HG03354 (cell line): ENCODE results near the gene CXXC4.
A peak's percentile ranks its signal among the peaks of the same experiment; 100 is the strongest.

Experiments
- ATAC-seq: cut with Tn5 transposase; IDR thresholded peaks from one replicate; pipeline ENCODE4 v1.9.1; 2021; ENCODE audit warnings: mild to moderate bottlenecking; ENCODE audit not compliant: unreplicated experiment, poor library complexity, severe bottlenecking

Gene CXXC4

DNA sequence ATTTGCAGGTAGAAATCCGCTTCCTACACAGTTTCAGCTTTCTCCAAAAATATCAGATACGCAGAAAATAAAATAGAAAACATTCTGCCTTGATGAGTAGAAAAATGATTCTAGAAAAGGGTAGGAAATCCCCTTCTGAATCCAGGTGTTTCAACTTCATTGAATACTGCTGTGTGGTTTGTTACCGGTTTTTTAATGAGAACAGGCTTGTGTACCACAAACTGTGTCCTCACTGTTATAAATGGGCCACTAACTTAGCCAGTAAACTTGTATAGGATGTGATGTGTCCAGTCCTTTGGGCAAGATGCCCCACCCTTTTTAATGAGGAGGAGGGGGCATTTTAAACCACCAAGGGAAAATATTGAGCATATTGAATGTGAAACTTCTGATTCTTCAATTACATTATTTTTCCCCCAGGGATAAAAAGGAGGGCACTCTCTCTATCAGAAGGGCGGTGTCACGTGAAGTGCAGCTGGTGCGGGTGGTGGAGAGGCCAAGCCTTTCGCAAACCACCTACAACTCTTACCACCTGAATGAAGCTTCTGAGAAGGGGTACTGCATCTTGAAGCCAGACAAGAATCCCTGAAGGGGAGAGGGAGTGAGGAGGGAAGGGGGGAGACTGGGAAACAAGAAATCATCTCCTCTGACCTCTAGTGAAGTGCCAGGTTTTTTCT lies 4.5 kb downstream of the CXXC4 start:
- peak; percentile 47 for ATAC-seq

GRCh38 chr4:104489731-104490095 lies 5.0 kb downstream of the CXXC4 start:
- peak; percentile 31 for ATAC-seq

GRCh38 chr4:104488151-104488550 lies 6.5 kb downstream of the CXXC4 start:
- no peak for ATAC-seq

GRCh38 chr4:104486716-104487504 lies 7.8 kb downstream of the CXXC4 start:
- ATAC-seq = no peak

DNA sequence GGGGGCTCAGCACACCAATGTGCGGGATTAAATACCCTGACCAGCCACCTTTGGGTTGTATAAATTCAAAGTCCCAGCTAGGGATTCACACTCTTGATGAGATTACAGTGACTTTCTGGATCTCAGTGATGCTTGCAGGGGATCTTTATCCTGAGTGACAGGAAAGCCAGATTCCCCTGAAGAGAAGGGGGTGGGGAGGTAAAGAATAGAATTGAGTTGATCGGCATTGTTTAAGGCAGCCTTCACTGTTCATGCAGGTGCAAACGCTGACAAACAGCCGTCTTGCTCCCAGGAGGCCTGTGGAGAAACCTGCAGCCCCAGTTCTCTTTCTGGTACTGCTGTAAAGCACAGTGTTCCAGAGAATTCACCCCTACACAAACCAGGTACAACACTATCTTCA lies 19.0 kb downstream of the CXXC4 start:
- ATAC-seq = no peak

- no peak for ATAC-seq
These were observed 21.9 kb downstream of the CXXC4 start for GRCh38 chr4:104472766-104473165.

DNA sequence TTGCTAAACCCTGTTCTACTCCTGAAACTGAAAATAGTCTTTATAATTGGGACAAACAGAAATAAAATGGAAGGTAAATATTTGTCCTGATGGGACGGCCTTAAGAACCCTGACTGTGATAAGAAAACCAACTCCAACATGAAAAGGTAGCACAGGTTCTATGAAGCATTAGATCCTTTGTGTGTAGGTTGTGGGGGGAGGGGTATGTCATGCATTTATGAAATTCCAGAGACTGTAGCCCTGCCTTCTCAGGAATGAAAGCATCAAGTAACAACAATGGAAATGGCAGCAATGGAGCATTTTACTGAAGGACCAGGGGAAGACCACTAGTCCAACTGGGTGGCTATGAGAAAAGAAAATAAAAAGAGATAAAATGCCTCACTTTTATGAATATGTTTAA lies 23.9 kb downstream of the CXXC4 start:
- ATAC-seq = no peak

DNA sequence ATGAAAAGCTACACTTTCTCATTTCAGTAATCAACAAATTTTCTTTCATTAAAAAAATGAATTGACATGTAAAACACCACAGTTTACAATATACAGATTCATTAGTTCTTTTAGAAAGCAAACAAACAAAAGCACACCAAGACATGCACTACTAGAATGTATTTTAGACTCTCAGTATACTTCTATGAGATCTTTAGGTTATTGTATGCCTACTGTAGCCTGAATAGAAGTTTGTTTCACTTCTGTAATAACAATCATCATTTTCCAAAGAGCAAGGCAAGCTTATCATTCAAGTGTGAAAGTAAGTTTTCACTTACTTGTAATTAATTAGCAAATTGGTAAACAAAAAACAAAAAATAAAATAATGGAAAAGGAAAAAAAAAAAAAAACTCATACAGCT lies 24.9 kb downstream of the CXXC4 start:
- no peak for ATAC-seq

- ATAC-seq = no peak
These were observed 29.1 kb downstream of the CXXC4 start for GRCh38 chr4:104465619-104466018.

DNA sequence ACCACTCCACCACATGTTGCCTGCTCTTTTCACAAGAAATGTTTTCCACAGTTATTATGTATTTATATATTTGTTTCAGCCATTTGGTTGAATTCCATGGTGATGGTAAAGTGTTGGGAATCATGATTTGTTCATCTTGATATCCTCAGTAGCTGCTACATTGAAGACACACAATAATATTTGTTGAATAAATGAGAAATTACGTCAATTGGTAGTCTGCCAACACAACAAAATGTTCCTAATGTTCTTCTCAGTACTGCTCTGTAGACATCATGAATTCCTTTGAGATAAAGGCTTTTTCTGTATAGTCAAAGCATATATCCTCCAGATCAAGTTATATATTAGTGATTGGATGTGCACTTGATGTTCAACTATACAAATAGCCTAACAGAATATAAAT lies 29.5 kb downstream of the CXXC4 start:
- no peak for ATAC-seq

DNA sequence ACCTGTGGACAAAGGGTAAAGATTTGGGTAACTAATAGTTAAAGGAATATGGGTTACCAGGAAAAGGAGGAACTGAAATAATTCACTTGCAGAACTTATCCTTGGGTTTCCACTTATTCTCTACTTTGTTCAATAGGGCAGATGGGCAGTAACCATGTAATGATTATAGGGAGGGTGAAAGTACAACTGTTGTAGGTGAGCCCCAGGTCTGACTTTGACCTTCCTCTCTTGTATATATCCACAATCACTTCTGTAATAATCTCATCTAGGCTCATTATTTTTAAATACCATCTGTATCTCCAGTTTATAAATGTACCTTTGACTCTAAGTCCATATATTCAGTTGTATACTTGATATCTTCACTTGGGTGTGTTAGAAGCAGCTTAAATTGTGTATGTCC lies 32.1 kb downstream of the CXXC4 start:
- ATAC-seq = no peak

DNA sequence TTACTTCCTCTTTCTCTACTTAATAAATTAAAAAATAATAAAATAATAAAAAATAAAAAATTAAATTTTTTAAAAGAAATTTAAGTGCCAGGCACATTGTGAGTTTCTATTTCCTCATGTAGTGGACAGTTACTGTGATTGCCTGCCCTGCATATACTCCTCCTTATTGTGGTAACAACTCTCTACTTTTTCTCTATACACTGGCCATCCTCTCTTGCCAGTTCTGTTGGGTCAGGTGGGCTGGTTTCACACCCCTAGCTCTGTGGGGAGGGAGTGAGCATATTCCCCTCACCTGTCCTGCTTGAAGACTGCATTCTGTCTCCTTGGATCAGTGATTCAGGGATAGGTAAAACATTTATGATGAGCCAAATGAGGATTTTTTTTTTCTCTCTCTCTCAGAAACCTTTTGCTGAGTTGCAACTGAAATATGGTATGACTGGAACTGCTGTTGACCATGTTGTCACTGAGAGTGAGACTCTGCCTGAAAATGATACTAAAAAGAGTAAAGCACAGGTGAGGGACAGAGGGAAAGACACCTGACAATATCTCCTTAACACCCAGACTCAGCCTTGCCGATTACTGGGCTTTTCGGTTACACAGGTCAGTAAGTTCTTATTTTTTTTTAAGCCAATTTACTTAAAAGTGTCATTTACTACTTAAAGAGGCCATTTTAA lies 37.2 kb downstream of the CXXC4 start:
- ATAC-seq = peak; percentile 85

- peak; percentile 76 for ATAC-seq
These were observed 43.1 kb downstream of the CXXC4 start for GRCh38 chr4:104451573-104451972.

- ATAC-seq = no peak
These were observed 45.2 kb downstream of the CXXC4 start for GRCh38 chr4:104449537-104449936.

DNA sequence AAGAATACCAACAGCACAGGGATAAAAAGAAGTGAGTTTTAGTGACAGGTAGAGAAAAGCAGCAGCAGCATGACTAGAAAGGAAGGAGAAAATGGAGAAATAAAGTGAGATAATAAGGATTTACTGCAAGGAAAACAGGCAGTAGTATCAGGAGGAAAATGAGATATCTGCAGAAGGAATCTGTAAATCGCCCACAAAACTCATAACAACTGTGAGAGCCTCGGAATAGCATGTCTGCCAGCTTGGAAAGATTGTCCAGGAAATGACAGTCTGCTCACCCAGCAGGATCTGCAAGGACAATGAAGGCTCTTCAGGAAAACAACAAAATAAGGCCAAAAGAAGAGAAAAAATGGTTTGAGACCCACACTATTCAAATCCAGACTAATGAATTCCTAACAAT lies 47.4 kb downstream of the CXXC4 start:
- ATAC-seq = no peak

GRCh38 chr4:104446431-104447278 lies 48.0 kb downstream of the CXXC4 start:
- ATAC-seq = no peak

DNA sequence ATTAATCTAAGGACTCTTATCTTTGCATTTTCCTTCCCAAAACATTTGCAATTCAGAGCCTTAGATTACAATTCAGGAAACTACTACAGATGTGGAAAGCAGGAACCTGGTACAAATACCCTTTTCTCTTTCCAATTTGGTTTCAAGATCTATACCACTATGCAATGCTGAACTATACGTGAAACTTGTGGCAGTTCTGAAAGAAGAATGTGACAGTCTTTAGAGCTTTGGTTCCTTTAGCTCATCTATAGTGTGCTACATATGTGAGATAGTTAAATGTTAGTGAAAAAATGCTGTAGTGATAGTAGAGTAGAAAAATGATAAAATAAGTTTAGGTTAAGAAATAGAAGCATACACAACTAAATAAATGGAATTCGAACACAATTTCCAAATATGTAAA lies 50.0 kb downstream of the CXXC4 start:
- no peak for ATAC-seq

GRCh38 chr4:104436542-104436941 lies 58.2 kb downstream of the CXXC4 start:
- ATAC-seq = no peak

DNA sequence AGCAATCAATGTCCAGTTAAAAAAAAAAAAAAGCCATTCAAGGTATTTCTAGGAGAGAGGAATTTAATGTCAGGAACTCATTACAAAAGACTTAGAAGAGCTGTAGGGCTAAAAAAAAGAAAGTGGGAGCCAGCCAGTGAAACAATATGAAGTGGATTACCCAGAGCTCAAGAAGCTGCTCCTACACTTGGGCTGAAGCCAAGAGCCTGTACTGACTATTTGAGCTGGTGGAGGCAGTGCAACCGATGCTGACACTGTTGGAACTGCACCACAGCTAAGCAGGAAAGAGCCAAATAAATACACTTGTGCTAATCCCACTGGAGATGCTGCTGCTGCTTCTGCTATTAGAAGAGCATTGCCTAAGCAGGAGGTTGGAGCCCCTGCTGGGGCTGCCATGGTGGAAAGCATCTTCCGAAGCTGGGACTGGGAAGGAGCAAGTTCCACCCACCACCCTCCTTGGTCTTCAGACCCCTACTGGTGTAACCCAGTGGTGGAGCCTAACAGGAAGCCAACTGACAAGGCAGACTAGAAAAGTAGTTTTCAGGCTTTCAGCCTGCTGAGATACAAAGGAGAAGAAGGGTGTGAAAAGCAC lies 65.4 kb downstream of the CXXC4 start:
- no peak for ATAC-seq

DNA sequence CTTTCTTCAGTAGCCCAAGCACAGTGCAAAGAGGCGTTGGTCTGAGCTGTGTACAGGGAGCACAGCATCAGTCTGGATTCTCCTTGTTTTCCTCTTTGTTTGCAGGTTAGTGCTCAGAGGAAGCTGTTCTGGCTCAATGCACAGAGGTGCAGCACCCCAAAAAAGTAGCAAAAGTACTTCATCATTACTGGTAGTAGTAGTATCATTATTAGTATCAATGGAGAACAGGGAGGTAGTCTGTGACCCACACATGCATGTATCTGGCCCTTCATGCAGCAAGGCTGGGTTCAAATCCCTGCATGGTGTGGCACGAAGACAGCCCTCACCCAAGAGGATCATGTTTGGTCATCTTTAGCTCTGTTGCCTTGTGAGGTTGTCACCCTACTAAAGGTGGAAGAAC lies 68.7 kb downstream of the CXXC4 start:
- ATAC-seq = no peak
